Calu3 (cell line): ENCODE data around the gene FAM3C. TPM values are rescaled to one million over a fixed set of nuclear protein-coding genes. Genes with fewer than 3 reads are reported as not detected.

Source experiments
- BruUV-seq: library from RNA; stranded (reverse); fragments of 400-500 nt; replicated peaks from 2 replicates; lab custom pipeline; 2021; lab: Mats Ljungman, UMichigan
- CTCF ChIA-PET: fragments of 300-600 bp; sonication (Branson Sonifier 250); formaldehyde crosslinking; loops from one replicate; lab custom pipeline; 2022; ENCODE audit warnings: antibody characterized with exemption; lab: Charles Lee
- DNase-seq: peaks from one replicate; pipeline ENCODE4 v3.0.0; 2022
- H3K27ac Mint-ChIP-seq: one replicate; pipeline ENCODE4 v1.8.0; 2022; ENCODE audit warnings: mixed read lengths; ENCODE audit not compliant: unreplicated experiment
- H3K27me3 Mint-ChIP-seq: one replicate; pipeline ENCODE4 v1.8.0; 2022; ENCODE audit warnings: mixed read lengths; ENCODE audit not compliant: unreplicated experiment
- H3K36me3 Mint-ChIP-seq: one replicate; pipeline ENCODE4 v1.8.0; 2022; ENCODE audit warnings: mild to moderate bottlenecking, moderate library complexity, mixed read lengths; ENCODE audit not compliant: insufficient read depth, unreplicated experiment
- H3K4me1 Mint-ChIP-seq: one replicate; pipeline ENCODE4 v1.8.0; 2022; ENCODE audit warnings: mild to moderate bottlenecking, low read depth, mixed read lengths; ENCODE audit not compliant: unreplicated experiment
- H3K4me3 Mint-ChIP-seq: one replicate; pipeline ENCODE4 v1.8.0; 2022; ENCODE audit warnings: mild to moderate bottlenecking, low read depth, moderate library complexity, mixed read lengths; ENCODE audit not compliant: unreplicated experiment
- H3K9me3 Mint-ChIP-seq: one replicate; pipeline ENCODE4 v1.8.0; 2022; ENCODE audit warnings: low read depth, mixed read lengths; ENCODE audit not compliant: unreplicated experiment
- intact Hi-C: fragments of 100-400 bp; cut with micrococcal nuclease; formaldehyde crosslinking; loops from one replicate; pipeline ENCODE4 v1.10.0; 2022; ENCODE audit not compliant: unreplicated experiment
- total RNA-seq: library from RNA; stranded (reverse); gene quantifications from 2 replicates; pipeline ENCODE4 v1.2.3, GENCODE V29; 2022
- TF ChIP-seq, protein P1 (sequence below): fragments of 200-600 bp; IDR thresholded peaks from one replicate; pipeline ENCODE4 v1.8.0; 2022; ENCODE audit warnings: antibody characterized with exemption; ENCODE audit not compliant: unreplicated experiment

The FAM3C gene
- total RNA-seq, 1 experiment from 2014 or later = 206 TPM

- no peak overlapping the region for H3K27ac Mint-ChIP-seq
- H3K4me1 Mint-ChIP-seq = peaks cover 12% of the 10 kb centered on the region
- CTCF ChIA-PET = interaction anchor here (0.8 kb wide), 1 partner anchor 14 kb away, joined by 4 read pairs; no protein-coding TSS in a partner anchor
- DNase-seq = no peak
- H3K9me3 Mint-ChIP-seq = peaks cover 6% of the 10 kb centered on the region
- no peaks in the 10 kb centered on the region for H3K27me3 Mint-ChIP-seq
- H3K4me3 Mint-ChIP-seq = peak overlapping the region; percentile 38
- no TSS peak for BruUV-seq
- TF ChIP-seq, protein P1, sequence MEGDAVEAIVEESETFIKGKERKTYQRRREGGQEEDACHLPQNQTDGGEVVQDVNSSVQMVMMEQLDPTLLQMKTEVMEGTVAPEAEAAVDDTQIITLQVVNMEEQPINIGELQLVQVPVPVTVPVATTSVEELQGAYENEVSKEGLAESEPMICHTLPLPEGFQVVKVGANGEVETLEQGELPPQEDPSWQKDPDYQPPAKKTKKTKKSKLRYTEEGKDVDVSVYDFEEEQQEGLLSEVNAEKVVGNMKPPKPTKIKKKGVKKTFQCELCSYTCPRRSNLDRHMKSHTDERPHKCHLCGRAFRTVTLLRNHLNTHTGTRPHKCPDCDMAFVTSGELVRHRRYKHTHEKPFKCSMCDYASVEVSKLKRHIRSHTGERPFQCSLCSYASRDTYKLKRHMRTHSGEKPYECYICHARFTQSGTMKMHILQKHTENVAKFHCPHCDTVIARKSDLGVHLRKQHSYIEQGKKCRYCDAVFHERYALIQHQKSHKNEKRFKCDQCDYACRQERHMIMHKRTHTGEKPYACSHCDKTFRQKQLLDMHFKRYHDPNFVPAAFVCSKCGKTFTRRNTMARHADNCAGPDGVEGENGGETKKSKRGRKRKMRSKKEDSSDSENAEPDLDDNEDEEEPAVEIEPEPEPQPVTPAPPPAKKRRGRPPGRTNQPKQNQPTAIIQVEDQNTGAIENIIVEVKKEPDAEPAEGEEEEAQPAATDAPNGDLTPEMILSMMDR = no peak
- no peaks in the 10 kb centered on the region for H3K36me3 Mint-ChIP-seq
- intact Hi-C loops = no loop called here
These were observed 82.1 kb downstream of the FAM3C start for GRCh38 chr7:121313793-121314676.

GRCh38 chr7:121313220-121313792 lies 82.8 kb downstream of the FAM3C start:
- Mint-ChIP-seq H3K27ac (peak overlapping the region; percentile 14), H3K36me3 (no peaks in the 10 kb centered on the region), H3K9me3 (peaks cover 6% of the 10 kb centered on the region), H3K4me1 (peaks cover 12% of the 10 kb centered on the region), H3K4me3 (peak overlapping the region; percentile 38), H3K27me3 (no peaks in the 10 kb centered on the region)
- no TSS peak for BruUV-seq
- TF ChIP-seq, protein P1 = no peak
- CTCF ChIA-PET = interaction anchor here (0.8 kb wide), 1 partner anchor 13 kb away, joined by 4 read pairs; no protein-coding TSS in a partner anchor
- intact Hi-C loops = no loop called here
- DNase-seq = peak; percentile 22

DNA sequence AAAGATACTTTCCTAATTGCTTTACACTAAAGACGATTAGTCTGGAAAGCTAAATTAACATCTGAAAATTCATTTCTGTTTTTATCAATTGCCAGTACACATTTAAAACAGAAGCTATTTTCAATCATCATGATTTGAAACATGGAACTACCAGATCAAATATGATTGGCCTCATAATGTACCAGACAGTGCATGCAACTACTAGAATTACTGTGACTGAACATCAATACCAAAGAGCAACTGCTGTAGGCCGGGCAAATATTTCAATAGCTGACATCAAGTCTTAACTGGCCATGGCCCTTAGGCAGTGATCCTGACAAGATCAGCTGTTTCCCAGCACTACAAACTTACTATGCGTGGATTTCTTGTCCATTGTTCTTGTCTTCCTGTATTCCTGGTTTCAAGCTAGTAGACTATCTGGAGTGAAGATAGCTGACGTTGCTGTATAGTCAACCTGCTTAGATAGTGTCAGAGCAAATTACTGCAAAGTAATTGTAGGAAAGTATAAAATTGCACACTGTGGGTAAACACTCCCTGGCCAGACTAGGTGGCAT lies 89.0 kb downstream of the FAM3C start:
- no peak for DNase-seq
- Mint-ChIP-seq H3K4me3 (no peak overlapping the region), H3K4me1 (no peaks in the 10 kb centered on the region), H3K36me3 (no peaks in the 10 kb centered on the region), H3K27me3 (no peaks in the 10 kb centered on the region), H3K9me3 (peaks cover 6% of the 10 kb centered on the region), H3K27ac (no peak overlapping the region)
- CTCF ChIA-PET = no interaction called here
- BruUV-seq = no TSS peak
- intact Hi-C loops = no loop called here
- TF ChIP-seq, protein P1 = no peak

DNA sequence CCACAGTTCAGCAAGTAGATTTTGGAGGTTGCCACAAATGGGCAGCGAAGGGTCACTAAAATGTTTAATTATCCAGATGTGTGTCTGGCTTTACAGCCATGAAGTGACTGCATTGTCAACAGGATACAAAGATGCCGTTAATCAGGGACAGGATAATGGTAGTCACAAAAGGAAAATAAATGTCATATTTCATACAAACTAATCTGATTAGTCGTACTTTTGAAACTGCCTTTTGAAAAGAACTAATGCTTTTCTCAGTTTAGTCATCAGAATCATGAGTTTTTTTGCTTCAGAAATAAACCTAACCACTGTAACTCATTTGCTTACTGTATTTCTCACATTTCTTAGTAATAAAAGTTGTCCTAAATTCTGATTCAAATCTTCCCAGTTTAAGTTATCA lies 89.5 kb downstream of the FAM3C start:
- TF ChIP-seq, protein P1 = no peak
- Mint-ChIP-seq H3K27me3 (no peaks in the 10 kb centered on the region), H3K4me1 (no peaks in the 10 kb centered on the region), H3K4me3 (no peak overlapping the region), H3K36me3 (no peaks in the 10 kb centered on the region), H3K9me3 (peaks cover 6% of the 10 kb centered on the region), H3K27ac (no peak overlapping the region)
- intact Hi-C loops = no loop called here
- CTCF ChIA-PET = no interaction called here
- no TSS peak for BruUV-seq
- no peak for DNase-seq
